GM19395 (cell line): ENCODE measurements around the gene ZFYVE1.

Experiments used
- ATAC-seq: cut with Tn5 transposase; IDR thresholded peaks from one replicate; pipeline ENCODE4 v1.9.1; 2021; ENCODE audit warnings: mild to moderate bottlenecking, moderate library complexity; ENCODE audit not compliant: unreplicated experiment

Gene ZFYVE1

GRCh38 chr14:72925171-72925759 is 101.6 kb downstream of the ZFYVE1 start:
- ATAC-seq = no peak

DNA sequence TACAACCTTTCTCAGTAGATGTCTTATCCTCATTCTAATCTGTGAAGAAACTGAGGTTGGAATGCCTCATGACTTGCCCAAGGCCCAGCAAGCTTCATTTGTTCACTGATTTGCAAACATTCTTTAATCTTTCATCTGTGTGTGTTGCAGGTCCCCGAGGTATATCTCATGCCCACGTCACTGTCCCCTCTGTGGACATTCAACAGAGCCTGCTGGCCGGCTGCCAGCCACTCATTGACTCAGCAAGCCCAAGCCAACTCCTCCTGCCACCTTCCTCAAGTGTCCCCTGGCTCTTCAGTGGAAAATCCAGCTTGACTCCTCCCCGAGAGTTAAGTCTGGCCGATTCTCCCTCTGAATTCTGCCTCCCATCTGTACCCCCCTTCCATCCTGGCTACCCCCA is 102.6 kb downstream of the ZFYVE1 start:
- no peak for ATAC-seq

GRCh38 chr14:72921396-72921795 is 105.5 kb downstream of the ZFYVE1 start:
- no peak for ATAC-seq

GRCh38 chr14:72920008-72920407 is 106.9 kb downstream of the ZFYVE1 start:
- no peak for ATAC-seq
